ENCODE measurements around the gene NAB2. TPM values are rescaled to one million over a fixed set of nuclear protein-coding genes. Genes with fewer than 3 reads are reported as not detected.

Gene NAB2
- total RNA-seq, 4 donors from 2014 or later = 21.6 to 41.5 (median 35.1) TPM

DNA sequence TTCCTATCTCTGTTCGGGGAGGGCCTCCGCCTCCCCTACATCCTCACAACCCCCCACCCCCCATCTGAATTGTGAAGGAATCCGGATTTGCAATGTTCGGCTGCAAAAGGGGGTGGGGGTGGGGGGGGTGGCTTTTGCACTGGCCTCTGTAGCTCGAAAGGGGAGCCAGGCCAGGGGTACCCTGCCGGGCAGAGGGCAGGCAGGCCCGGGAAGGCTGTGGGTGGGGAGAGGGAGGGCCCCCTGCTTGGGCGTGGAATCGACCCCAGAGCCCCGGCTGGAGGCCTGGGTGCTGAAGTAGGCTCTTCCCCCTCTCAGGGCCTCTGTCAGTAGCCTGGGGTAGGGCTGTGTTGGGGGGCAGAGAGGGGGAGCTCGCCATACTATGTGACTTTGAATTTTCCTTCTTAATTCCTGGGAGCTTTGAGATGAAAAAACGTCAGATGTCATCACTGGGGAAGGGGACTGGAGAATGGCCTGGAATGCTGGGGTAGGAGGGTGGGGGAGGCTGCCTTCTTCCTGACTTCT lies 40.5 kb downstream of the NAB2 start:
- intact Hi-C loops (cut with DNase I) = no loop called here
- H3K4me1 ChIP-seq = peaks cover 34 to 69% (median 67%) of the 10 kb centered on the region in 4 donors
- H3K4me3 ChIP-seq = peak overlapping the region; percentile 73 to 89 (median 88)
- H3K27ac ChIP-seq (replicated peaks in 1 of 4) = peak overlapping the region; percentile 95 to 99 (median 99)
- peaks cover 0 to 2% (median 0%) of the 10 kb centered on the region in 4 donors for H3K27me3 ChIP-seq
- H3K36me3 ChIP-seq = no peaks in the 10 kb centered on the region
- 12% methylated on average over 5 of the region's 12 CpGs for WGBS
- H3K9me3 ChIP-seq = no peaks in the 10 kb centered on the region
- TF ChIP-seq POLR2A (IDR thresholded peaks at IDR 0.05; ENCODE audit: low read depth) (no peak), EP300 (IDR thresholded peaks at IDR 0.05) (no peak), POLR2AphosphoS5 (IDR thresholded peaks at IDR 0.05) (no peak)
- TF ChIP-seq, protein P1, sequence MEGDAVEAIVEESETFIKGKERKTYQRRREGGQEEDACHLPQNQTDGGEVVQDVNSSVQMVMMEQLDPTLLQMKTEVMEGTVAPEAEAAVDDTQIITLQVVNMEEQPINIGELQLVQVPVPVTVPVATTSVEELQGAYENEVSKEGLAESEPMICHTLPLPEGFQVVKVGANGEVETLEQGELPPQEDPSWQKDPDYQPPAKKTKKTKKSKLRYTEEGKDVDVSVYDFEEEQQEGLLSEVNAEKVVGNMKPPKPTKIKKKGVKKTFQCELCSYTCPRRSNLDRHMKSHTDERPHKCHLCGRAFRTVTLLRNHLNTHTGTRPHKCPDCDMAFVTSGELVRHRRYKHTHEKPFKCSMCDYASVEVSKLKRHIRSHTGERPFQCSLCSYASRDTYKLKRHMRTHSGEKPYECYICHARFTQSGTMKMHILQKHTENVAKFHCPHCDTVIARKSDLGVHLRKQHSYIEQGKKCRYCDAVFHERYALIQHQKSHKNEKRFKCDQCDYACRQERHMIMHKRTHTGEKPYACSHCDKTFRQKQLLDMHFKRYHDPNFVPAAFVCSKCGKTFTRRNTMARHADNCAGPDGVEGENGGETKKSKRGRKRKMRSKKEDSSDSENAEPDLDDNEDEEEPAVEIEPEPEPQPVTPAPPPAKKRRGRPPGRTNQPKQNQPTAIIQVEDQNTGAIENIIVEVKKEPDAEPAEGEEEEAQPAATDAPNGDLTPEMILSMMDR (IDR thresholded peaks at IDR 0.05) = no peak
- no peak for DNase-seq (ENCODE audit: extremely low spot score)

DNA sequence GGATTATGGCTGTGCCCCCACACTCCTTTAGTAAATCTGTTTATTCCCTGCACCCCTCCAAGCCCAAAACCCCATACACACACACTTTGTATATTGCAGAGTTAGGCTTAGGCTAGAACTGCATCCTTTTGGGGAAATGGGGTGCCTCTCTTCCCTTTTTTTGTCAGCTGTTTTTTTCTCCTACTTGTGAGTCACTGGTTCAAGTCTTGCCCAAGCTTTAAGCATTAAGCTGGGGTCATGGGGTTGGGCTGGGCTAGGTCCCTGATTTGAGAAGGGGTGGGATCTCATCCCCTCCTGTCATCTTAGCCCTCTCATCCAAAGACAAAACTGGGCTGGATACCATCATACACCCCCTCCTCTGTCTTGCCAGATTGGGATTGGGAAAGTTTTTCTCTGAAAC lies 41.0 kb downstream of the NAB2 start:
- intact Hi-C loops (cut with DNase I) = no loop called here
- H3K4me3 ChIP-seq = peak overlapping the region; percentile 73 to 89 (median 88)
- H3K36me3 ChIP-seq = no peaks in the 10 kb centered on the region
- TF ChIP-seq EP300 (IDR thresholded peaks at IDR 0.05) (no peak), POLR2AphosphoS5 (IDR thresholded peaks at IDR 0.05) (peak; percentile 4 to 64)
- DNase-seq (ENCODE audit: extremely low spot score) = no peak
- peak overlapping the region; percentile 95 to 99 (median 99) for H3K27ac ChIP-seq (replicated peaks in 1 of 4)
- H3K4me1 ChIP-seq = peaks cover 39 to 74% (median 72%) of the 10 kb centered on the region in 4 donors
- H3K9me3 ChIP-seq = no peaks in the 10 kb centered on the region
- peaks cover 0 to 2% (median 0%) of the 10 kb centered on the region in 4 donors for H3K27me3 ChIP-seq

DNA sequence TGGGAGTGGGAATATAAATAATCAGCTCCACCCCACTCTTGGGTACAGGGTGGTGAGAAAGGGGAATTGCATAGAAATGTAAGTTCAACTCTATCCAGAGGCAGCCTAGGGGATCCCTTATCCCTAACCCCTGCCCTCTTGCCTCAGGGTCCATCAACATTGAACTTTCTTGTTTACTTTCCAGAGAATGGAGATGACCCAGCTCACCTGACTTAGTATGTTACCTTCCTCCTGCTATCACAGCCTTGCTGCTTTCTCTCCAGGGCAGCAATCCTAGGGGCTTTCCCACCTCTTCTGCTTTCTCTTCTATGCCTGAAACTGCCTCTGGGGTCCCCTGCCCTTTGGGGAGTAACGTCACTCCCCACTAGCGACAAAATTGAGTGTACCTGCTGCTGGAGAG lies 42.0 kb downstream of the NAB2 start:
- Histone ChIP-seq H3K27ac (replicated peaks in 1 of 4) (peak overlapping the region; percentile 95 to 99 (median 99)), H3K36me3 (no peaks in the 10 kb centered on the region), H3K4me1 (peaks cover 49 to 85% (median 82%) of the 10 kb centered on the region in 4 donors), H3K27me3 (peaks cover 0 to 2% (median 0%) of the 10 kb centered on the region in 4 donors), H3K9me3 (no peaks in the 10 kb centered on the region), H3K4me3 (peak overlapping the region; percentile 73 to 89 (median 88))
- WGBS = 38% methylated on average over 2 of the region's 2 CpGs
- intact Hi-C loops (cut with DNase I) = no loop called here
- DNase-seq (ENCODE audit: extremely low spot score) = no peak
- TF ChIP-seq, protein P1 (IDR thresholded peaks at IDR 0.05) = no peak
- TF ChIP-seq EP300 (IDR thresholded peaks at IDR 0.05) = no peak
- TF ChIP-seq POLR2AphosphoS5 (IDR thresholded peaks at IDR 0.05) = no peak
- TF ChIP-seq POLR2A (IDR thresholded peaks at IDR 0.05; ENCODE audit: low read depth) = no peak

DNA sequence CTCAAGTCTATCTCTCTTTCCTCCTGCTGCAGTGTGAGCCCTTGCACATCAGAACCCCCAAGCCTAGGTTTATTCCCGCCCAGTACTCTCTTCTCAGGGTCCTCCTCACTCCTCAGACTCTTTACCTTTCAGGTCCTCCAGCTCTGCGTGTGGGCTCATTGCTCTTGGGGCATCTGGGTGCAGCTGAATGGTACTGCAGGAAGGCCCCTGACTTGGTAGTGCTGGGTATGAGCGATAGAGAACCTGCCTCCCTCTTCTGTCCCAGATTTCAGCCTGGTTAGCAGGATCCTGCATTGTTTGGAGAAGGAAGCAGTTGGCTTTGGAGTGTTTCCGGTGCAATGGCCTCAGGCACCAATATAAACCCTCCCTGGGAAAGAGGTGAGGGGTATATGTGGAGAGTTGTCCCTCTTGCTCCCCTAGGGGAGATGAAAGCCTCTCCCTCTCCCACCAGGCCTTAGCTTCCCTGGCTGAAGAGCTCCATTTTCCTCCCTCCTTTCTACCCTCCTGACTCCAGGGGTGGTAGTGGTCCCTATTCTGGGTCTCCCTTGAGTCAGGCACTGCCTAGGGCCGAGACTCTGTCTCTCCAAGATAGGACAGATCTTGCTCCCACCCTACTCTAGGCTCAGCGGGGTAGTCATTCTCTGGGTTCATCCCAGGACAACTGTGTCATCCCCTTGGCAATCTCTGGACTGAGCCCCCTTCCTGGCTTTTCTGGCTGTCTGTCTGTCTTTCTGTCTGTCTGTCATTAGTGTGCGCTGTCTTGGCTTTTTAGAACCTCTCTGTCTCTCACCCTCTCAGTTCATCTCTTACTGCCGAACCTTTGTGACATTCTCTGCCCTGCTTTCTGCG lies 43.2 kb downstream of the NAB2 start:
- intact Hi-C loops (cut with DNase I) = no loop called here
- WGBS = 62% methylated on average over 8 of the region's 9 CpGs
- H3K4me3 ChIP-seq = peak overlapping the region; percentile 73 to 89 (median 88)
- no peaks in the 10 kb centered on the region for H3K9me3 ChIP-seq
- no peaks in the 10 kb centered on the region for H3K36me3 ChIP-seq
- peaks cover 46 to 90% (median 87%) of the 10 kb centered on the region in 4 donors for H3K4me1 ChIP-seq
- no peak for DNase-seq (ENCODE audit: extremely low spot score)
- peaks cover 0 to 2% (median 0%) of the 10 kb centered on the region in 4 donors for H3K27me3 ChIP-seq
- H3K27ac ChIP-seq (replicated peaks in 1 of 4) = peak overlapping the region; percentile 95 to 99 (median 99)
- no peak for TF ChIP-seq POLR2AphosphoS5 (IDR thresholded peaks at IDR 0.05)
- no peak for TF ChIP-seq EP300 (IDR thresholded peaks at IDR 0.05)
- no peak for TF ChIP-seq POLR2A (IDR thresholded peaks at IDR 0.05; ENCODE audit: low read depth)
- TF ChIP-seq, protein P1 (IDR thresholded peaks at IDR 0.05) = no peak

DNA sequence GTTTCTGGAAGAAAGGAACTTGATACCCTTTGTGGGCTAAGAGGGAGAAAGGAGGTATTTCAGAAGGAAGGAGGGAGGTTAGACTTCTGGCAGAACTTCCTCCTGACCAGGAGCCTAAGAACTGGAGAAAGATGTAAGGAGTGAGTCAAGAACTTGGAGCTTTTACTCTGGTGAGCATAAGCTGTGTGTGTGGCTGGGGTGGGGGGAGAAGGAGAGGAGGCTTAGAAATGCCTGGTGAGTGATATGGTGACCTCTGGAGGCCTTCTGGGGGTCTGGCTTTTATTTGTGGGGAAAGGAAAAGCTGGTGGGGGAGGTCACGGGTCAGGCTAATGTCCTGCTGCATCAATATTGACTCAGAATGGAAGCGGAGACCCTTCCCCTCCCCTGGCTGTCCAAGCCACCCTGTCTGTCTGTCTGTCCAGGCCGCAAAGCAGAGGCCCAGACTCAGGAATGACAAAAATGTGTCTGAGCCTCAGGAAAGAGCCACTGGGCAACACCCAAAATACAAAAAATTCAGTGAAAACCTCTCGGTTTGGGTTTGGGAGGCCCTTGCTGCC lies 44.2 kb downstream of the NAB2 start:
- WGBS = 75% methylated on average over 4 of the region's 4 CpGs
- Histone ChIP-seq H3K4me3 (peak overlapping the region; percentile 73 to 89 (median 88)), H3K27me3 (peaks cover 0 to 2% (median 0%) of the 10 kb centered on the region in 4 donors), H3K36me3 (no peaks in the 10 kb centered on the region), H3K4me1 (peaks cover 53 to 97% (median 94%) of the 10 kb centered on the region in 4 donors), H3K27ac (replicated peaks in 1 of 4) (peak overlapping the region; percentile 95 to 99 (median 99)), H3K9me3 (no peaks in the 10 kb centered on the region)
- TF ChIP-seq POLR2AphosphoS5 (IDR thresholded peaks at IDR 0.05) (no peak), EP300 (IDR thresholded peaks at IDR 0.05) (no peak), POLR2A (IDR thresholded peaks at IDR 0.05; ENCODE audit: low read depth) (no peak)
- TF ChIP-seq, protein P1 (IDR thresholded peaks at IDR 0.05) = no peak
- DNase-seq (ENCODE audit: extremely low spot score) = no peak
- intact Hi-C loops (cut with DNase I) = no loop called here
